B cell (primary cell): ENCODE measurements around the gene KRTAP5-1. TPM values are rescaled to one million over a fixed set of nuclear protein-coding genes. Genes with fewer than 3 reads are reported as not detected.

Source experiments
- ATAC-seq: fragments of 200-7000 bp; cut with Tn5 transposase; one replicate; pipeline ENCODE4 v1.10.0; 2021; ENCODE audit warnings: low read depth, mild to moderate bottlenecking, moderate number of reproducible peaks, moderate library complexity
- CTCF ChIA-PET: fragments of 350-600 bp; sonication (Branson Sonifier 250); formaldehyde crosslinking; loops from one replicate; lab custom pipeline; 2021; ENCODE audit warnings: antibody characterized with exemption, inconsistent platforms; lab: Charles Lee
- POLR2A ChIA-PET: fragments of 350-600 bp; sonication (Branson Sonifier 250); formaldehyde crosslinking; loops from one replicate; lab custom pipeline; 2021; ENCODE audit warnings: antibody characterized with exemption; lab: Charles Lee
- DNase-seq: peaks from one replicate; pipeline ENCODE4 v3.0.0; 2013
- H2AFZ ChIP-seq: 2 replicates; pipeline ENCODE4 v1.6.1; 2012; ENCODE audit warnings: mild to moderate bottlenecking, low read depth, low read length; ENCODE audit not compliant: insufficient read depth, poor library complexity, severe bottlenecking
- H3K27ac ChIP-seq, 2 donors: 1 replicate in 1 of 2; 2 replicates in 1 of 2; pipeline ENCODE4 v1.5.1; 2012 to 2013; ENCODE audit warnings: low read length in 2 of 2, mild to moderate bottlenecking in 2 of 2, moderate library complexity in 1 of 2
- H3K27me3 ChIP-seq, 4 experiments: fragments of 200-600 bp in 1 of 4; sonication (generic) in 1 of 4; replicated peaks in 1 of 4; 1 replicate in 2 of 4; 2 replicates in 2 of 4; pipeline versions ENCODE4 v1.6.1 to v1.7.0; 2013 to 2016; ENCODE audit warnings: low read length in 3 of 4, mild to moderate bottlenecking in 2 of 4, mixed read lengths in 1 of 4, moderate library complexity in 1 of 4; ENCODE audit not compliant: insufficient read depth in 4 of 4, control insufficient read depth in 3 of 4; ENCODE audit errors: control extremely low read depth in 1 of 4
- H3K36me3 ChIP-seq, 2 experiments: replicated peaks in 1 of 2; 1 replicate in 1 of 2; 2 replicates in 1 of 2; pipeline versions ENCODE4 v1.6.1 to v1.7.1; 2013; ENCODE audit warnings: low read length in 1 of 2; ENCODE audit not compliant: insufficient read depth in 2 of 2, control insufficient read depth in 1 of 2; ENCODE audit errors: control extremely low read depth in 1 of 2, extremely low read depth in 1 of 2
- H3K4me1 ChIP-seq, 2 donors: fragments of 200-600 bp in 1 of 2; sonication (generic) in 1 of 2; 1 replicate in 1 of 2; 2 replicates in 1 of 2; pipeline versions ENCODE4 v1.5.1 to v1.6.1; 2013 to 2017; ENCODE audit warnings: low read length in 2 of 2; ENCODE audit not compliant: control insufficient read depth in 2 of 2, insufficient read depth in 2 of 2
- H3K4me2 ChIP-seq: replicated peaks from 2 replicates; pipeline ENCODE3; 2012; ENCODE audit warnings: mild to moderate bottlenecking, low read depth, low read length; ENCODE audit not compliant: poor library complexity, severe bottlenecking
- H3K4me3 ChIP-seq, 5 experiments: fragments of 200-600 bp in 1 of 5; sonication (generic) in 1 of 5; 1 replicate in 3 of 5; 2 replicates in 2 of 5; pipeline versions ENCODE4 v1.5.1 to v1.7.0; 2011 to 2016; ENCODE audit warnings: low read length in 4 of 5, mild to moderate bottlenecking in 4 of 5, low read depth in 2 of 5, control low read depth in 1 of 5, moderate library complexity in 1 of 5; ENCODE audit not compliant: insufficient read depth in 1 of 5; ENCODE audit errors: control extremely low read depth in 1 of 5, extremely low read depth in 1 of 5
- H3K79me2 ChIP-seq: fragments of 200-600 bp; sonication (generic); one replicate; pipeline ENCODE4 v1.6.0; 2016; ENCODE audit warnings: low read length; ENCODE audit not compliant: control insufficient read depth, insufficient read depth
- H3K9ac ChIP-seq: fragments of 200-600 bp; sonication (generic); 2 replicates; pipeline ENCODE4 v1.6.1; 2017; ENCODE audit warnings: mild to moderate bottlenecking, low read length, moderate library complexity
- H3K9me3 ChIP-seq, 3 donors: one replicate each; pipeline versions ENCODE4 v1.6.1 to v1.7.1; 2013; ENCODE audit warnings: low read length in 2 of 3; ENCODE audit not compliant: control insufficient read depth in 2 of 3, insufficient read depth in 1 of 3; ENCODE audit errors: control extremely low read depth in 1 of 3
- H4K20me1 ChIP-seq: 2 replicates; pipeline ENCODE4 v1.6.0; 2012; ENCODE audit warnings: mild to moderate bottlenecking, low read length; ENCODE audit not compliant: insufficient read depth, control insufficient read depth, poor library complexity, severe bottlenecking
- H3K27ac Mint-ChIP-seq: one replicate; pipeline ENCODE4 v1.8.0; 2021; ENCODE audit warnings: mixed read lengths
- H3K27me3 Mint-ChIP-seq: one replicate; pipeline ENCODE4 v1.8.0; 2021; ENCODE audit warnings: mixed read lengths
- H3K4me1 Mint-ChIP-seq: one replicate; pipeline ENCODE4 v1.8.0; 2021; ENCODE audit warnings: mixed read lengths
- H3K4me3 Mint-ChIP-seq: one replicate; pipeline ENCODE4 v1.8.0; 2021; ENCODE audit warnings: mixed read lengths
- H3K9me3 Mint-ChIP-seq: one replicate; pipeline ENCODE4 v1.8.0; 2022; ENCODE audit warnings: mixed read lengths; ENCODE audit not compliant: insufficient read depth
- CTCF ChIP-seq: fragments of 200-600 bp; IDR thresholded peaks from one replicate; pipeline ENCODE4 v1.8.0; 2022; ENCODE audit warnings: antibody characterized with exemption, mild to moderate bottlenecking
- EZH2 ChIP-seq: IDR thresholded peaks from 2 replicates; pipeline ENCODE4 v1.6.1; 2012; ENCODE audit warnings: borderline replicate concordance, low read depth, mild to moderate bottlenecking, moderate library complexity, low read length; ENCODE audit not compliant: insufficient read depth, poor library complexity, severe bottlenecking
- WGBS: methylation state at CpG from one replicate; pipeline ENCODE4 v1.1.5; 2013; ENCODE audit warnings: missing lambda C conversion rate; ENCODE audit not compliant: insufficient coverage; 5-methylcytosine and 5-hydroxymethylcytosine counted together
- intact Hi-C: fragments of 100-400 bp; cut with micrococcal nuclease; formaldehyde crosslinking; loops from one replicate; pipeline ENCODE4 v1.10.0; 2022
- polyA plus RNA-seq: library from polyadenylated mRNA; depleted of rRNA; stranded (reverse); fragments of >200 nt; gene quantifications from 2 replicates; pipeline ENCODE4 v1.2.3, GENCODE V29; 2012
- total RNA-seq, 2 donors: library from RNA; stranded (reverse); fragments of 120-200 nt in 1 of 2; gene quantifications; 1 replicate in 1 of 2; 2 replicates in 1 of 2; pipeline versions ENCODE4 v1.2.3 to v1.2.4, GENCODE V29; 2013 to 2022

KRTAP5-1 gene
- total and polyA plus RNA-seq, 2 donors (not counting 1 experiment from before 2014, with no cell fraction given), result not detected

GRCh38 chr11:1560649-1561251, 24.3 kb downstream of the KRTAP5-1 start:
- Histone ChIP-seq H3K4me2 (no peak overlapping the region), H2AFZ (no peak overlapping the region), H3K27me3 (peaks cover 0 to 14% (median 3%) of the 10 kb centered on the region in 4 experiments), H3K4me3 (no peak overlapping the region), H3K27ac (no peak overlapping the region), H3K4me1 (peaks cover 0 to 10% of the 10 kb centered on the region in 2 donors), H3K79me2 (no peaks in the 10 kb centered on the region), H3K36me3 (no peaks in the 10 kb centered on the region), H3K9ac (no peak overlapping the region), H4K20me1 (no peaks in the 10 kb centered on the region), H3K9me3 (peaks cover 0 to 10% (median 0%) of the 10 kb centered on the region in 3 donors)
- Mint-ChIP-seq H3K27ac (no peak overlapping the region), H3K4me1 (peaks cover 7% of the 10 kb centered on the region), H3K9me3 (no peaks in the 10 kb centered on the region), H3K4me3 (no peak overlapping the region), H3K27me3 (peaks cover 10% of the 10 kb centered on the region)
- ChIA-PET POLR2A (no interaction called here), CTCF (interaction anchor here (1.5 kb wide), 1 partner anchor 14 kb away, joined by 3 read pairs; no protein-coding TSS in a partner anchor)
- DNase-seq (peak; percentile 16), ATAC-seq (no peak)
- TF ChIP-seq CTCF (no peak), EZH2 (no peak)
- 86% methylated on average over 5 of the region's 8 CpGs for WGBS
- intact Hi-C loops, result no loop called here

DNA sequence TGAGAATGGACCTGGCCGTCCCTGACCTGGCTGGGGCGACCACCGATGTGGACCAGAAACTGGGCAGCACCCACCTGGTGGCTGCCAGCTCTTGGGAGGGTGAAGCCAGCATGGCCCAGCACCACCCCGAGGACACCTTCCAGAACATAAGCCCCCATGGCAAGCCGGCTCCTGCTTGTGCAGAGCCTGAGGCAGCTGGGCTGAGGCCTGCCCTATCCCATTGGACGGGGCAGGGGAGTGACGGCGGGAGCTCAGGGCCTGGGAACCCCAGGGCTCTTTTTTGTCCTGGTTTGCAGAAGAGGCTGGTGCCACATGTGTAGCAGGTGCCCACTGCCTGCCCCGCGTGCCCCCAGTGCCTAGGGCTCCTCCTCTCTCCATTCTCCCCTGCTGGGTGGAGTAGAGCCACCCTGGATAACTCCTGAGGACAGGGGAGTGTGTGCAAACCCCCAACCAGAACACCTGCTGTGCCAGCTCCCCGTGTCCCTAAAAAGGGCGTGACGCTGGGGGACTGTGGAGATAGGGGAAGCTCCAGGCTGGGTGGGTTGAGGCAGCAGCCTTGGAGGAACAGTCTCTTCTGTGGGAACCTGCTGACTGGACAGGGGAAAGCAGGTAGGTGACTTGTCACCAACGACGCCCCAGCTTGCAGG, 25.0 kb downstream of the KRTAP5-1 start:
- ATAC-seq (no peak), DNase-seq (peak; percentile 27)
- no peak overlapping the region for H3K9ac ChIP-seq
- no peak overlapping the region for H3K27ac ChIP-seq
- WGBS, result 81% methylated on average over 15 of the region's 15 CpGs
- H3K4me1 ChIP-seq, result peaks cover 0 to 10% of the 10 kb centered on the region in 2 donors
- no peak overlapping the region for H2AFZ ChIP-seq
- H4K20me1 ChIP-seq, result no peaks in the 10 kb centered on the region
- H3K27me3 ChIP-seq, result peaks cover 0 to 18% (median 6%) of the 10 kb centered on the region in 4 experiments
- Mint-ChIP-seq H3K4me1 (peaks cover 7% of the 10 kb centered on the region), H3K4me3 (no peak overlapping the region), H3K9me3 (no peaks in the 10 kb centered on the region), H3K27ac (no peak overlapping the region), H3K27me3 (peaks cover 13% of the 10 kb centered on the region)
- ChIA-PET POLR2A (no interaction called here), CTCF (interaction anchor here (1.5 kb wide), 1 partner anchor 15 kb away, joined by 3 read pairs; no protein-coding TSS in a partner anchor)
- TF ChIP-seq CTCF, result no peak
- H3K9me3 ChIP-seq, result peaks cover 0 to 7% (median 0%) of the 10 kb centered on the region in 3 donors
- intact Hi-C loops, result no loop called here
- no peak overlapping the region for H3K4me3 ChIP-seq
- H3K4me2 ChIP-seq, result no peak overlapping the region
- no peaks in the 10 kb centered on the region for H3K79me2 ChIP-seq
- H3K36me3 ChIP-seq, result no peaks in the 10 kb centered on the region
